Kidney (tissue), 14 donors: Measurements from ENCODE around the gene SYT15. TPM values are rescaled to one million over a fixed set of nuclear protein-coding genes. Genes with fewer than 3 reads are reported as not detected.

Experiments used
- DNase-seq, 5 donors: peaks; one replicate each; pipeline ENCODE4 v3.0.0-alpha.2; 2013 to 2020
- FAIRE-seq: peaks from 2 replicates; lab custom pipeline; 2012; peaks lifted over from hg19 to GRCh38; lab: Jason Lieb, UNC
- H3K27ac ChIP-seq, 2 donors: one replicate each; pipeline ENCODE4 v1.7.0; 2013; ENCODE audit warnings: low read depth in 2 of 2, low read length in 2 of 2, inconsistent platforms in 1 of 2
- H3K27me3 ChIP-seq: one replicate; pipeline ENCODE4 v1.7.1; 2013; ENCODE audit warnings: low read length, inconsistent platforms; ENCODE audit not compliant: control insufficient read depth, insufficient read depth
- H3K36me3 ChIP-seq, 3 donors: one replicate each; pipeline versions ENCODE4 v1.7.0 to v1.7.1; 2013; ENCODE audit warnings: low read length in 3 of 3, control low read depth in 1 of 3, inconsistent platforms in 1 of 3; ENCODE audit not compliant: insufficient read depth in 3 of 3, control insufficient read depth in 2 of 3
- H3K4me1 ChIP-seq, 3 donors: one replicate each; pipeline versions ENCODE4 v1.7.0 to v1.7.1; 2013; ENCODE audit warnings: low read length in 3 of 3, inconsistent platforms in 1 of 3, low read depth in 1 of 3; ENCODE audit not compliant: control insufficient read depth in 2 of 3, insufficient read depth in 2 of 3
- H3K4me3 ChIP-seq, 3 donors: one replicate each; pipeline versions ENCODE4 v1.7.0 to v1.8.1; 2013; ENCODE audit warnings: low read length in 3 of 3, control low read depth in 1 of 3, inconsistent platforms in 1 of 3
- H3K9ac ChIP-seq, 3 donors: one replicate each; pipeline versions ENCODE4 v1.7.0 to v1.7.1; 2013; ENCODE audit warnings: low read length in 3 of 3, control low read depth in 1 of 3, inconsistent platforms in 1 of 3
- H3K9me3 ChIP-seq, 3 donors: one replicate each; pipeline versions ENCODE4 v1.7.0 to v1.7.1; 2013; ENCODE audit warnings: low read length in 3 of 3, control low read depth in 1 of 3, inconsistent platforms in 1 of 3; ENCODE audit not compliant: control insufficient read depth in 2 of 3, insufficient read depth in 1 of 3
- intact Hi-C: fragments of 100-400 bp; cut with DNase I; formaldehyde crosslinking; loops from one replicate; pipeline ENCODE4 v1.11.1; 2022
- polyA plus RNA-seq: library from polyadenylated mRNA; stranded (reverse); fragments of 350-450 nt; fragmentation: Illumina TruSeq; extraction: RNeasy Lipid Tissue Mini Kit (QIAGEN cat#74804); gene quantifications from one replicate; pipeline ENCODE4 v1.2.3, GENCODE V29; 2014; ENCODE audit warnings: low read depth, low replicate concordance; ENCODE audit not compliant: insufficient read depth
- total RNA-seq: library from RNA; stranded (reverse); fragmentation: NEBNext Ultra II Directional; extraction: Animal tissue kit (Norgen Biotek cat#: 25700); gene quantifications from one replicate; pipeline ENCODE4 v1.2.1, GENCODE V29; 2021
- TF ChIP-seq, protein P1 (sequence below): IDR thresholded peaks from 3 replicates; pipeline ENCODE4 v1.5.1; 2012; ENCODE audit warnings: mild to moderate bottlenecking, moderate library complexity, borderline replicate concordance; ENCODE audit not compliant: insufficient read depth; ENCODE audit errors: extremely low read depth
- donor health status: control.
- donor health status: control.
- donor health status: control.
- donor health status: control.
- donor health status: control.
- donor health status: DM: yes; HTN: yes; CAD: no.
- donor health status: Normal renal cell carcinoma (clear cell type).

The SYT15 gene
- total and polyA plus RNA-seq, 2 donors from 2014 or later, result 2.1 to 12.7 TPM

DNA sequence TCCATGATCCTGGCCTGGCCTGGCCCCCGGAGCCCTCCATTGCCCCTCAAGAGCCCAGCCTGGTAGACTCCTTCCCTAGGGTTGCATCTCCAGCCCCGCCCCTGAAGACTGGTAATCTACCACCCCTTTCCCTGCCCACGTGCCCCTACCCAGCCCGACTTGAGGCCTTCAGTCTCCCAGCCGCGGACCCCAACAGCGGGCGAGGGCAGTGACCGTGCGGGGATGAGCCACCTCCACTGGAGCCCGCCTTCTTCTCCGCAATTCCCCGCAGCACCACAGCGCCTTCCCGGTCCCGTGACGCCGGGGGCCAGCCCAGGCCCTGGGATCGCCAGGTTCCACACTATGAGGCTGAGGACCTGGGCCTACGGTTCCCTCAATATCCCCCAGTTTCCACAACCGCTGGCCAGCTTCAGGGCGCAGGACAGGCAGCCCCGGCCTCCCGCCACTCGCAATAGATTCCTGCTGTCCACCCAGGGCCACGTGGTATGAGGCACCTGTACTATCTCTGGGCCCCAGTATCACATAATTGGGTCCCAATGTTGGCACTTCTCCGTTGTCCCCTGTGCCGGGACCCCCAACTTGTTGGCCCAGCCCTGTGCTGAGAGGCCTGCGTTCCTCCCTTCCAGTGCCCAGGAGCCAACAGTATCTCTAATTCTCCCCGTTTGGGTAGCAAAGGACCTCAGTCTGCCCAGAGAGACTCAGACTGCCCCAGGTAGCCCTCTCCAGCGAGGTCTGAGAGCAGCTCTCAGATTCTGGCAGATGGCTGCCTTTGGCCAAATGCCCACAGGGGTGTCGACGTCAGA lies 21.4 kb upstream of the SYT15 start:
- FAIRE-seq, result no peak
- no peaks in the 10 kb centered on the region for H3K27me3 ChIP-seq
- no peaks in the 10 kb centered on the region for H3K9me3 ChIP-seq
- TF ChIP-seq, protein P1, sequence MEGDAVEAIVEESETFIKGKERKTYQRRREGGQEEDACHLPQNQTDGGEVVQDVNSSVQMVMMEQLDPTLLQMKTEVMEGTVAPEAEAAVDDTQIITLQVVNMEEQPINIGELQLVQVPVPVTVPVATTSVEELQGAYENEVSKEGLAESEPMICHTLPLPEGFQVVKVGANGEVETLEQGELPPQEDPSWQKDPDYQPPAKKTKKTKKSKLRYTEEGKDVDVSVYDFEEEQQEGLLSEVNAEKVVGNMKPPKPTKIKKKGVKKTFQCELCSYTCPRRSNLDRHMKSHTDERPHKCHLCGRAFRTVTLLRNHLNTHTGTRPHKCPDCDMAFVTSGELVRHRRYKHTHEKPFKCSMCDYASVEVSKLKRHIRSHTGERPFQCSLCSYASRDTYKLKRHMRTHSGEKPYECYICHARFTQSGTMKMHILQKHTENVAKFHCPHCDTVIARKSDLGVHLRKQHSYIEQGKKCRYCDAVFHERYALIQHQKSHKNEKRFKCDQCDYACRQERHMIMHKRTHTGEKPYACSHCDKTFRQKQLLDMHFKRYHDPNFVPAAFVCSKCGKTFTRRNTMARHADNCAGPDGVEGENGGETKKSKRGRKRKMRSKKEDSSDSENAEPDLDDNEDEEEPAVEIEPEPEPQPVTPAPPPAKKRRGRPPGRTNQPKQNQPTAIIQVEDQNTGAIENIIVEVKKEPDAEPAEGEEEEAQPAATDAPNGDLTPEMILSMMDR, result no peak
- H3K9ac ChIP-seq, result no peak overlapping the region
- no peak overlapping the region for H3K4me3 ChIP-seq
- DNase-seq, result peak in 2 of 5 donors; percentile 70 to 88
- no peaks in the 10 kb centered on the region for H3K36me3 ChIP-seq
- peaks cover 0 to 2% (median 0%) of the 10 kb centered on the region in 3 donors for H3K4me1 ChIP-seq
- no peak overlapping the region for H3K27ac ChIP-seq
- intact Hi-C loops, result no loop called here

DNA sequence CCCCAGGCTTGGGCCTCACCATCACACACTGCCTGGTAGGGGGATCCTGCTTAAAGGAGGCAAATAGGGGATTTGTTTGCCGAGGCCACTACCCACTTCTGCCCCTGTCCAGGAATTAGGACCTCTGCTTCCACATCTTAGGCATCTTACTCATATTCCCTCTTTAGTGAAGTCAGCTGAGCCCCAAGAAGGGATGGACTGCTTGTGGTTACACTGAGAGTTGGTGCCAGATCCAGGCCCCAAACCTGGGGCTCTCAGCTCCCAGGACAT lies 20.9 kb upstream of the SYT15 start:
- no peaks in the 10 kb centered on the region for H3K36me3 ChIP-seq
- H3K27me3 ChIP-seq, result no peaks in the 10 kb centered on the region
- H3K4me1 ChIP-seq, result peaks cover 0 to 2% (median 0%) of the 10 kb centered on the region in 3 donors
- H3K4me3 ChIP-seq, result no peak overlapping the region
- TF ChIP-seq, protein P1, result no peak
- H3K27ac ChIP-seq, result no peak overlapping the region
- FAIRE-seq (no peak), DNase-seq (no peak)
- H3K9me3 ChIP-seq, result no peaks in the 10 kb centered on the region
- no peak overlapping the region for H3K9ac ChIP-seq
- intact Hi-C loops, result no loop called here

DNA sequence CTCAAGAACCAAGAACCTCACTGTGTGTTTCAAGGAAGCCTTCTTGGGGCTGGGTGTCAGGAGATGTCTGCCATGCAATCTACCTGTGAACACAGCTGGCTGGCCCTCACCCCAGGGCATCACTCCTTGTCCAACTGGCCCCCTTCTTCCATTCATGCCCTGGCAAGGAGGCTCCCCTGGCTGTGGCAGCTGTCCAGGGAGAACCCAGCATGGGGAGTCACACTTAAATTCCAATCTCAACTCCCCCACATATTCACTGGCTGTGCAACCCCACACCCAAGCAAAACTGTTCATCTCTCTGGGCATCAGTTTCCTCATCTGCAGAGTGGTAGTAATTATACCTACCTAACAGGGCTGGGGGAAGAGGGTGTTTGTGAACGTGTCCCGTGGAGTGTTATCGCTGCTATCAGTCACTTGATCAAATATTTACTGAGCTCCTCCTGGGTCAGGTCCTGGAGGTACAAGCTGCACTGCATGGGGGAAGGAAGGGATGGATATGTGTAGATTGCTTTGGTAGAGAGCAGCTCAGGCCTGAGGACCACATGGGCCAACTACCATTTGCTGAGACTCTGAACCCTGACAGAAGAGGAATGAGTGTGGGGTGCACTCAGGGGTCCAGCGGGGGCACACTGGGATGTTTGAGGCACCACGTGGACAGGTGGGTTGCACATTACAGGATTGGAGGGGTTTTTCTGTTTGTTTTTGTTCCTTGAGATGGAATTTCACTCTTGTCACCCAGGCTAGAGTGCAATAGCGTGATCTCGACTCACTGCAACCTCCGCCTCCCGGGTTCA lies 20.3 kb upstream of the SYT15 start:
- peak in 2 of 5 donors; percentile 64 to 65 for DNase-seq
- no peak for FAIRE-seq
- intact Hi-C loops, result no loop called here

More for the DNA sequence above, 20.3 kb upstream of the SYT15 start:
- Histone ChIP-seq H3K9me3 (no peaks in the 10 kb centered on the region), H3K9ac (no peak overlapping the region), H3K27ac (no peak overlapping the region), H3K27me3 (no peaks in the 10 kb centered on the region), H3K36me3 (no peaks in the 10 kb centered on the region), H3K4me3 (no peak overlapping the region), H3K4me1 (peaks cover 0 to 2% (median 0%) of the 10 kb centered on the region in 3 donors)
- TF ChIP-seq, protein P1, result no peak
